ENCODE results near the gene ASCC3. TPM values are rescaled to one million over a fixed set of nuclear protein-coding genes. Genes with fewer than 3 reads are reported as not detected.

Gene ASCC3
- total RNA-seq, 4 donors from 2014 or later = 15.7 to 39.9 (median 29.3) TPM

DNA sequence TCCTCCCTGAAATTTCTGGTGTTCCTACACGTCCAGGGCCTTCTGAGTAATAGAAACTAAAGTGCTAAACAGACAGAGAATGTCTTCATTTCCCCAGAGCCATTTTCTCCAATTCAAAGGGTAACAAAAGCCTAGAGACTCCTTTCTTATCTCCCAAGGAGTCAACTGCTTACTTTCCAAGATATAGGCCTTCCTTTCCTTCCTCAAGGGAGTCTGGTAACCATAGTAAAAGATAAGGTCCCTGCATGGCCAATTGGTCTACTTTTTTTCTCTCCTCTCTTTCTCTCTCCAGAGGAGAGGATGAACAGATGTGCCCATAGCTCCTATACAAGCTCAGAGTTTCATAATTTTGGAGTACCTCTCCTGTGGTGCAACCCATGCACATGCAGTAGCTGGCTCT lies 185.7 kb downstream of the ASCC3 start:
- in situ Hi-C loops (cut with MboI; ENCODE audit: low pct_ligation_motif_present in 1 of 4, low pct_unique_long_range_greater_than_20kb in 1 of 4, low sequenced_read_pairs in 3 of 4) (no loop called here), intact Hi-C loops (cut with DNase I; ENCODE audit: low total_unique reads) (no loop called here)
- no peak for DNase-seq
- WGBS, 2 donors (ENCODE audit: low coverage in 1 of 2) = 82 to 91% methylated on average over 1 of the region's 1 CpG
- TF ChIP-seq, protein P1, sequence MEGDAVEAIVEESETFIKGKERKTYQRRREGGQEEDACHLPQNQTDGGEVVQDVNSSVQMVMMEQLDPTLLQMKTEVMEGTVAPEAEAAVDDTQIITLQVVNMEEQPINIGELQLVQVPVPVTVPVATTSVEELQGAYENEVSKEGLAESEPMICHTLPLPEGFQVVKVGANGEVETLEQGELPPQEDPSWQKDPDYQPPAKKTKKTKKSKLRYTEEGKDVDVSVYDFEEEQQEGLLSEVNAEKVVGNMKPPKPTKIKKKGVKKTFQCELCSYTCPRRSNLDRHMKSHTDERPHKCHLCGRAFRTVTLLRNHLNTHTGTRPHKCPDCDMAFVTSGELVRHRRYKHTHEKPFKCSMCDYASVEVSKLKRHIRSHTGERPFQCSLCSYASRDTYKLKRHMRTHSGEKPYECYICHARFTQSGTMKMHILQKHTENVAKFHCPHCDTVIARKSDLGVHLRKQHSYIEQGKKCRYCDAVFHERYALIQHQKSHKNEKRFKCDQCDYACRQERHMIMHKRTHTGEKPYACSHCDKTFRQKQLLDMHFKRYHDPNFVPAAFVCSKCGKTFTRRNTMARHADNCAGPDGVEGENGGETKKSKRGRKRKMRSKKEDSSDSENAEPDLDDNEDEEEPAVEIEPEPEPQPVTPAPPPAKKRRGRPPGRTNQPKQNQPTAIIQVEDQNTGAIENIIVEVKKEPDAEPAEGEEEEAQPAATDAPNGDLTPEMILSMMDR (IDR thresholded peaks at IDR 0.05) = no peak
- TF ChIP-seq POLR2AphosphoS5 (IDR thresholded peaks at IDR 0.05) (no peak), EP300 (IDR thresholded peaks at IDR 0.05; ENCODE audit: low read depth) (no peak), POLR2A (IDR thresholded peaks at IDR 0.05) (no peak)
- H3K9me3 ChIP-seq = no peaks in the 10 kb centered on the region
- H3K36me3 ChIP-seq = no peaks in the 10 kb centered on the region
- no peak overlapping the region for H3K4me3 ChIP-seq
- no peak overlapping the region for H3K27ac ChIP-seq
- no peaks in the 10 kb centered on the region for H3K27me3 ChIP-seq
- H3K4me1 ChIP-seq = no peaks in the 10 kb centered on the region

- no peaks in the 10 kb centered on the region for H3K4me1 ChIP-seq
- 90 to 93% methylated on average over 1 of the region's 1 CpG for WGBS, 2 donors (ENCODE audit: low coverage in 1 of 2)
- H3K36me3 ChIP-seq = no peaks in the 10 kb centered on the region
- H3K4me3 ChIP-seq = no peak overlapping the region
- no peak for DNase-seq
- intact Hi-C loops (cut with DNase I; ENCODE audit: low total_unique reads) (no loop called here), in situ Hi-C loops (cut with MboI; ENCODE audit: low pct_ligation_motif_present in 1 of 4, low pct_unique_long_range_greater_than_20kb in 1 of 4, low sequenced_read_pairs in 3 of 4) (no loop called here)
- no peaks in the 10 kb centered on the region for H3K9me3 ChIP-seq
- TF ChIP-seq, protein P1 (IDR thresholded peaks at IDR 0.05) = no peak
- TF ChIP-seq POLR2AphosphoS5 (IDR thresholded peaks at IDR 0.05) (no peak), POLR2A (IDR thresholded peaks at IDR 0.05) (no peak), EP300 (IDR thresholded peaks at IDR 0.05; ENCODE audit: low read depth) (no peak)
- no peaks in the 10 kb centered on the region for H3K27me3 ChIP-seq
- H3K27ac ChIP-seq = no peak overlapping the region
Measured at GRCh38 chr6:100693249-100693927, 187.7 kb downstream of the ASCC3 start.

DNA sequence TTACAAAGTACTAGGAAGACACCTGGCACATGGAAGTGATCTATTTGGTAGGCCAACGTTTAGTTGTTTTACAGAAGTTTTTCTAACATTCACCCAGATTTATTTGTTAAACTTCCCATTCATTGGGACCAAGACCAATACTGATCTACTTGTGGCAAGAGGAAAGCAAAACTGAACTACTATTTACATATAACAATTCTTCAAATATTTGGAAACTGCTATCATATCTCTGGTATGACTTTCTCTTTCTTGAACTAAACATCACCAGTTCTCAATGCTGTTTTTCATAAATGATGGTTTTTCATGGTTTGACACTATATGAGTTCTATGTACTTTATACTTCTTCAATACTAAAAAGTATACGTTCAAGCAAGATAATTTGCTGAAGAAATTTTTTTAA lies 189.2 kb downstream of the ASCC3 start:
- 65 to 75% methylated on average over 2 of the region's 2 CpGs for WGBS, 2 donors (ENCODE audit: low coverage in 1 of 2)
- TF ChIP-seq POLR2AphosphoS5 (IDR thresholded peaks at IDR 0.05) (no peak), POLR2A (IDR thresholded peaks at IDR 0.05) (no peak), EP300 (IDR thresholded peaks at IDR 0.05; ENCODE audit: low read depth) (no peak)
- TF ChIP-seq, protein P1 (IDR thresholded peaks at IDR 0.05) = no peak
- DNase-seq = no peak
- in situ Hi-C loops (cut with MboI; ENCODE audit: low pct_ligation_motif_present in 1 of 4, low pct_unique_long_range_greater_than_20kb in 1 of 4, low sequenced_read_pairs in 3 of 4) = no loop called here
- H3K9me3 ChIP-seq = no peaks in the 10 kb centered on the region
- intact Hi-C loops (cut with DNase I; ENCODE audit: low total_unique reads) = no loop called here
- no peak overlapping the region for H3K27ac ChIP-seq
- no peaks in the 10 kb centered on the region for H3K27me3 ChIP-seq
- no peaks in the 10 kb centered on the region for H3K4me1 ChIP-seq
- H3K36me3 ChIP-seq = no peaks in the 10 kb centered on the region
- H3K4me3 ChIP-seq = no peak overlapping the region

GRCh38 chr6:100686216-100686615 lies 194.9 kb downstream of the ASCC3 start:
- Histone ChIP-seq H3K4me3 (no peak overlapping the region), H3K27ac (no peak overlapping the region), H3K27me3 (no peaks in the 10 kb centered on the region), H3K9me3 (no peaks in the 10 kb centered on the region), H3K36me3 (no peaks in the 10 kb centered on the region), H3K4me1 (no peaks in the 10 kb centered on the region)
- intact Hi-C loops (cut with DNase I; ENCODE audit: low total_unique reads) = no loop called here
- no peak for DNase-seq
- TF ChIP-seq, protein P1 (IDR thresholded peaks at IDR 0.05) = no peak
- no peak for TF ChIP-seq POLR2AphosphoS5 (IDR thresholded peaks at IDR 0.05)
- TF ChIP-seq EP300 (IDR thresholded peaks at IDR 0.05; ENCODE audit: low read depth) = no peak
- TF ChIP-seq POLR2A (IDR thresholded peaks at IDR 0.05) = no peak
- in situ Hi-C loops (cut with MboI; ENCODE audit: low pct_ligation_motif_present in 1 of 4, low pct_unique_long_range_greater_than_20kb in 1 of 4, low sequenced_read_pairs in 3 of 4) = no loop called here

Measured in transverse colon (tissue), 4 donors.